Measurements from ENCODE around the gene DGAT2.
"Not testable (repeated sequence)": the region's sequence is repeated elsewhere in the genome, so short reads cannot be mapped to it uniquely, and the experiment has no call there.

The DGAT2 gene, protein sequence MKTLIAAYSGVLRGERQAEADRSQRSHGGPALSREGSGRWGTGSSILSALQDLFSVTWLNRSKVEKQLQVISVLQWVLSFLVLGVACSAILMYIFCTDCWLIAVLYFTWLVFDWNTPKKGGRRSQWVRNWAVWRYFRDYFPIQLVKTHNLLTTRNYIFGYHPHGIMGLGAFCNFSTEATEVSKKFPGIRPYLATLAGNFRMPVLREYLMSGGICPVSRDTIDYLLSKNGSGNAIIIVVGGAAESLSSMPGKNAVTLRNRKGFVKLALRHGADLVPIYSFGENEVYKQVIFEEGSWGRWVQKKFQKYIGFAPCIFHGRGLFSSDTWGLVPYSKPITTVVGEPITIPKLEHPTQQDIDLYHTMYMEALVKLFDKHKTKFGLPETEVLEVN

DNA sequence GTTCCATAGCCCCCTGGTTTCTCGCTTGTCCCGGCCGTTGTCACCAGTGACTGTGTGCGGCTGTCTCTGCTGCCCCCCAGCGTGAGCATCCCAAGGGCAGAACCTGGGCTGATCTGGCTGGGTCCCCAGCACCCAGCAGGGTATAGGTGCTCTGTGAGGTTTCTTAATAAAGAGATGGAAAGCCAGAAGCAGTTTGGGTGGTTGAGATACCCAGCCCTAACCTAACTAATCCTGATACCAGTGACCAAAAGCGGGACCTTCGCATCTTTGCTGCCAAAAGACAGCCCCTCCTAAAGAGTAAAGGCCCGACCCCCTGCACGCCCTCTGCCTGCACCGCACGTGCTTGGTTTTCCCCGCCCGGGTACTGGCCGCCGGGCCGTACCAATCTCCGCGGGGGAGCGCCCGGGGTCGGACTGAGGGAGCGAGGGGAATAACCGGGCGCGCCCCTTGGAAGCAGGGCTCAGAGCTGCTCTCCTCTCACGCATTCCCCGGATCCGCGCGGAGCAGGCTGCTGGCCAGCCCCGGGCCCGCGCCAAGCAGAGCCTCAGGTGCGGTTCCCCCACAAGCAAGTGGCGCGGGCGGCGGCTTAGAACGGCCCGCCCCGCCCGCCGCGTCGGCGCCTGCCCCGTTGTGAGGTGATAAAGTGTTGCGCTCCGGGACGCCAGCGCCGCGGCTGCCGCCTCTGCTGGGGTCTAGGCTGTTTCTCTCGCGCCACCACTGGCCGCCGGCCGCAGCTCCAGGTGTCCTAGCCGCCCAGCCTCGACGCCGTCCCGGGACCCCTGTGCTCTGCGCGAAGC is at the start of gene DGAT2:
DGAT2 (plus strand) TSS at position 667 of the 797 bp plus-strand sequence. CDS start 214 bp downstream, outside the sequence.
- peak; percentile 71 for DNase-seq

DNA sequence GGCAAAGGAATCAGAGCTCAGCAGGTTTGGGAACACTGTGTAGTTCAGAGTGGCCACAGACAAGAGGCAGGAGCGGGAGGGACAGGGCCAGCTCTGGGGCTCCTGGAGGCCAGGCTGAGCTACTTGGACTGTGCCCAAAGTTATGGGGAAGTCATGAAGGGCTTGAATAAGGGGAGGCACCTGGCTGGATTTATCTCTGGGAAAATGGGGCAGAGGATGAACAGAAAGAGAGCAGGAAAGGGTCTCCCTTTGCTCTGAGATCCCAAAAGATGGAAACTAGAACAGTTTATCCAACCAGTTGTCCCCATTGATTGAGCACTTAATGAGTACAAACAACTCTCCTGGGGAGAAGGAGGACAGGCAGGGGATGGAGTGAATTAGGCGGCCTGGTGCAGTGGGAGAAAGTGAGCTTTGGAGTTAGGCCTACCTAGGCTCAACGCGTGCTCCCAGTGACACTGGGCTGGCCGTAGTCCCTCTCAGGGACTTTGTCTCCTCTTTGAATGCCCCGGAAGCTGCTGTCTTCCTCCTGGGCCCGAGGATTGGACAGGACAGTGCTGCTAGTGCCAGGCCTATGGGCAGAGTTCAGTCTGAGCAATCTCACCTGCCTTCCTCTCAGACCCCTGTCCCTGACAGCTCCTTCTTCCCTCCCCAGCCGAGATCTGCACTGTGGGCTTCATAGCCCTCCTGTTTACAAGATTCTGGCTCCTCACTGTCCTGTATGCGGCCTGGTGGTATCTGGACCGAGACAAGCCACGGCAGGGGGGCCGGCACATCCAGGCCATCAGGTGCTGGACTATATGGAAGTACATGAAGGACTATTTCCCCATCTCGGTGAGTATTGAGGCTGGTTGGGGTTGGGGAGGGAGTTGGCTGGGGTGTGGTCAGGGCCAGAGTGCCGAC is 49.0 kb upstream of the DGAT2 start:
- DNase-seq: no peak

DNA sequence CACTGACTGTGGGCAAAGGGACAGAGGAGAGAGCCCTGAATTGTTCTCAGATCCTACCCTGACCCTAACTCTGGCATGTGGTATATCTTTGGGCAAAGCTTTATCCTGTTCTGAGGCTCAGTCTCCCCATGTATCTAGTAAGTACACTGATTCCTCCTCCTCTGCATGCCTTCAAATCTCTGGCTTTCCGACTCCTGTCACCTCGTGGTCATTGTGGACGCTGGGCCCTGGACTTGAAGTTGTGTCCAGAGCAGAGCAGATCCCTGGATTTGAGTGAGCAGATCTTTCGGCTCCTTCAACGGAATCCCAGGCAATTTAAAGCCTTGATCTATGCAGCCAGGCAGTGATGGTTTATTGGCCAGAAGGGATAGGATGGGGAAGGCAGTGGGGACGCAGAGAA is 47.9 kb upstream of the DGAT2 start:
- no peak for DNase-seq

DNA sequence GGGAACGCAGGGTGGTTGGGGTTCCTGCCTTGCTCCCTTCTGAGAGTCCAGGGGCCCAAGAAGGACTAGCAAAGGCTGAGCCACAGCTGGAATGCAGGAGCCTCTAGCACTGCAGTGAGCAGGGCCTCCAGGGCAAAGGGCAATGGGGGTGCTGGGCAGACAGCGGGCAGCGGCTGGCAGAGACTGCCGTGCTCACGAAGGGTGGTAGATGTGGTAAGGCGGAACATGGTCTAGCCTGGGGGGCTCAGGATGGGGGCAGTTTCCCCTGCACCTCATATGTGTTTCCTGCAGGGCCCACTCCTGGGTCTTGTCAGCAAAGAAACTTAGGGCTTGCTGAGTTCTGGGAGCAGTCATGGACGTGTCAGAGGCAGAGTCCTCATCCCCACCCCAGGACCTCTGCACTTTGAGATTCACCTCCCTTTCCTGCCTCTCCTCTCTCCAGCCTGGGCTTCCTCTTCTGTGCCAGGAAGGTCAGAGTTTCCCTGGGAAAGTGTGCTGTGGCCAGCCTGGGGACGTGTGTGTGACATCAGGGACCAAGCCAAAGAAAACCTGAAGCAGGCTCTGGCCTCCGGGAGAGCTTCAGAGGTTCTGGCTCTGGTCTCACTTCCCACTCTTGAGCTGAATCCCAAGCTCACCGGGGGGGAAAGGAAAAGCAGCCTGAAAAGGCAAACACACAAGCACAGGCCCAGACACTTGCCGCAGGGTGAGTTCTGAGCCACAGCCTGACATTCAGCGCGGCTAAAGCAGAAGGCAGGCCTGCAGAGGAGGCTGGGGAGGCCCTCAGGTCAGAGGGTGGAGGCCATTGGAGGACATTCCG is 46.5 kb upstream of the DGAT2 start:
- no peak for DNase-seq

DNA sequence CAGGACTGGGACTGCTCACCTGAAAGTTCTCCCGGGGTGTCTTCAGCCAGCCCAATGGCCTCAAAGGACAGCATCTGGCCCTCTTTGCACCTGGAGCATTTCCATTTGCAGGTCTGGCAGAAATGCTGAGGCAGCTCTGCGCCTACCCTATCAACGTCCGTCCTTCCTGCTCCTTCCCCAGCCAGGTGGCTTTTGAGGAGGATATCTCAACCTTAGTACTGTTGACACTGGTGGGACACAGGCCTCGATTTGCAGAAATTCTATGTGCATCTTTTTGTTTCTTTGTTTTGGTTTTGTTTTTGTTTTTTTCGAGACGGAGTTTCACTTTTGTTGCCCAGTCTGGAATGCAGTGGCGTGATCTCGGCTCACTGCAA is 45.9 kb upstream of the DGAT2 start:
- no peak for DNase-seq

DNA sequence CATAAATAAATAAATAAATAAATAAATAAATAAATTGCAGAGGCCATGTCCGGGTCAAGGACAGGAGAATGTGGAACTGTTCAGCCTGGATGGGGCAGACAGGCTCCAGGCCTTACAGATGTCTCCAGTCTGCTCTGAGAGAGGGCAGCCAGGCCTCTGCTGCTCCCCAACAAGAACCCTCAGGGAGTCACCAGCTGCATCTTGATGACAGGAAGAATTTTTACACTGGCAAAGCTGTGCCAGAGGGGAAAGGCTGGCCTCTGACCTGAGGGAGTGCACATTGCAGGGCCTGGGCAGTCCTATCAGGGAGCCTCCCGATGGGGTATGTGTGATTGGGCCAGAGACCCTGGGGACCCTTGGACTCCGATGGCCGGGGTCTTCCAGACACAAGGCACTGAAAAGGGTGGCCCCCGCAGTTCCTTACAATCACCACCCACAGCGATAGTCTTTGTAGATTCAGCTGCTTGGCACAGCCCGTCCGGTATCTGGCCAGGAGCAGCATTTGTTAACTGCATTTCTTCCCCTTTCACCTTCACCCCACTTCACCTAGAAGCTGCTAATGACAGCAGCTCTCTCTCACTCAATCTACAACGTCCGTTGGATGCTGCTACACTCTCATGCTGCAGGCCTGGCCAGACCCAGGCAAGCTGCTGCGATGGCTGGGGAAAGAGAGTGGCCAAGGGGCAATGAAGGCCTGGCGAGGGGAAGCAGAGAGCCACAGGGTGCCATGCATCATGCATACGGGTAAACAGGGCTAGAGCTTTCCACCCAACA is 42.8 kb upstream of the DGAT2 start:
- no peak for DNase-seq

DNA sequence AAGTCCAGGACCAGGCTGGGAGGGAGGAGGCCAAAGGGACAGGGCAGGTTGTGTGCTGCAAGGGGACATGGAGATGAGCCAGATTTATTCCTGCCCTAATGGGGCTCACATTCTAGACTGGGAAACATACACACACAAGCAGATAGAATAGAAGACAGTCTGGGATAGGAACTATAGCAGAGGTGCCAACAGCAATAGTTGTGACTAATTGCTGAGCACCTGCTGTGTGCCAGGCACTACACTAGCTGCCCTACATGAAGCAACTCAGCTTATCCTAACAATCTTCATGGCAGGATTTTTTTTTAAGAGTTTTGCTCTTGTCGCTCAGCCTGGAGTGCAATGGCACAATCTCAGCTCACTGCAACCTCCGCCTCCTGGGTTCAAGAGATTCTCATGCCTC is 39.6 kb upstream of the DGAT2 start:
- DNase-seq: no peak

DNA sequence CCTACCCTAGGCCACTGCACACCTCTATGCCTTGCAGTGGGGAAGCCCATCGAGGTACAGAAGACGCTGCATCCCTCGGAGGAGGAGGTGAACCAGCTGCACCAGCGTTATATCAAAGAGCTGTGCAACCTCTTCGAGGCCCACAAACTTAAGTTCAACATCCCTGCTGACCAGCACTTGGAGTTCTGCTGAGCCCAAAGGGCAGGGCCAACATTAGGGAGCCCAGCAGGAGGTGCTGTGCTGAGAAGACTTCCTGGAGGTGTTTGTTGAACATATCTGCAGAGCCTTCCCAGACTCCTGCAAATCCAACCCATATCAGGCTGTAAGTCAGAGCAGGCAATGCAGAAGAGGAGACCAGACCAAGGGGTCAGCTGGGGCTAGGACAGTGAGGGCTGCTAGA is 37.5 kb upstream of the DGAT2 start:
- DNase-seq: no peak

DNA sequence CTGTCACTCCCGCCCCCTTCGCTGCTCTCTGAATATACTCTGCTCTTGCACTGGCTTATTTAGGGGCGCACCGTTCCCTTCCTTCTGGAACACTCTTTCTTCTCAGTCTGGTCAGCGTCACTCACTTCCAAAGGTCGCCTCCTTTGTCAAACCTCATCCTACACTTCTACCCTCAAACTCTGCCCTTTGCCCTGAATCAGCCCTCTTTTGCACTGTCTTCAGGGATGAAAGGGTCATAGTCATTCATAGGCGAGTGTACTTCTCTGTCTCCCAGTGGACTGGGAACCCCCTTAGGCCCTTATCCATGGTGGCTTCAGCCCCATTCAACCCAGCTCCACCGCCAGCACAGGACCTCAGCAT is 35.5 kb upstream of the DGAT2 start:
- DNase-seq: no peak

DNA sequence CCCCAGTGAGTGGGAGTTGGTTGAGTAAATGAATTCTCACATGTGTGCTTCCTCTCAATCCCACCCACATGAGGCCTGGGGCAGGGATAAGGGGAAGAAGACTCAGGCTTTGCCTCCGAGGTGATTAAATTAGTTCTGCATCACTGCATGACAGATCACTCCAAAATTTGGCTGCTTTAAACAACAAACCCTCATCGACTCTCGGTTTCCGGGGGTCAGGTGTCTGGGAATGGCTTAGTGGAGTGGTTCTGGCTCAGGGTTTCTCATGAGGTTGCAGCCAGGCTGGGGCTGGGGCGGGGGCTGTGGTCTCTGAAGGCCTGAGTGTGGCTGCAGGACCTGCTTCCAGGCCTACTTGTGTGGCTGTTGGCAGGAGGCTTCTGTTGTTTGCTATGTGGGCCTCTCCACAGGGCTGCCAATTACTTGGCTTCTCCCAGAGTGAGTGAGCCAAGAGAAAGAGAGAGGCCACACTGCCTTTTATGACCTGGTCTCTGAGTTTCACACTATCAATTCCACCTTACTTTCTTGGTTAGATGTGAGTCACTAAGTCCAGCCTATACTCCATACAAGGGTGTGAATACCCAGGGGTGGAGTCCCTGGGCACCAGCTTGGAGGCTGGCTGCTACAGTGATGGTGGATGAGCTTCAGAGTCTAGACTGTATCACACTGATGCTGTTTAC is 35.0 kb upstream of the DGAT2 start:
- DNase-seq: peak; percentile 21

DNA sequence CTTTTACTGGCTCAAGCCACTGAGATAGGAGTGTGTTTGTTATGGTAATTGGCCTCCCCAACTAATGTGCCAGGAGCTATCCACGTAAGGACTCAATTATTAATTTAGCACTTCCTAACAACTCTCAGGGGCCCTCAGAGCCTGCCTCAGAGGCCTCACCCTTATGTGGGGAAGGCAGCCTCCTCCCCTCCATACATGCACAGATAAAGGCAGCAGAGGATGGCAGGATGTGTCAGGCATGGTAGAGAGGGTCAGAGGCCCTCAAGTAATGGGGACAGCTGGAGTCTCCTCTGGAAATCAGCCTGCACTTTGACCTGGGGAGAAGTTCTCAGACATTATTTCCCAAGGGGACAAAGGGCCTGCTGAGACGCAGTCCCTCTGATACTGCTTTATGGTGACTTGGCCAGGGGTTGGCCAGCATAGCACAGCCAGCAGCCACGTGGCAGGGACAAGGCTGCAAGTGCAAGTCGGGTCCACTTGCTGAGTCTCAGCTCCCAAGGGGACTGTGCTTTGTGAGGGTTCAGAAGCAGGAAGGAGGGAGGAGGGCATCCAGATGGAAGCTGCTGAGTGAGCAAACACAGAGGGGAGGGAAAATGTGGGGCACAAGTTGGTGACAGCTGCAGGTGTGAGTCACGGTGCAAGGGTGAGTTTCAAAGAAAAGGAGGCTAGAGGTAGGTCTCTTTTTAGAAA is 33.9 kb upstream of the DGAT2 start:
- no peak for DNase-seq

DNA sequence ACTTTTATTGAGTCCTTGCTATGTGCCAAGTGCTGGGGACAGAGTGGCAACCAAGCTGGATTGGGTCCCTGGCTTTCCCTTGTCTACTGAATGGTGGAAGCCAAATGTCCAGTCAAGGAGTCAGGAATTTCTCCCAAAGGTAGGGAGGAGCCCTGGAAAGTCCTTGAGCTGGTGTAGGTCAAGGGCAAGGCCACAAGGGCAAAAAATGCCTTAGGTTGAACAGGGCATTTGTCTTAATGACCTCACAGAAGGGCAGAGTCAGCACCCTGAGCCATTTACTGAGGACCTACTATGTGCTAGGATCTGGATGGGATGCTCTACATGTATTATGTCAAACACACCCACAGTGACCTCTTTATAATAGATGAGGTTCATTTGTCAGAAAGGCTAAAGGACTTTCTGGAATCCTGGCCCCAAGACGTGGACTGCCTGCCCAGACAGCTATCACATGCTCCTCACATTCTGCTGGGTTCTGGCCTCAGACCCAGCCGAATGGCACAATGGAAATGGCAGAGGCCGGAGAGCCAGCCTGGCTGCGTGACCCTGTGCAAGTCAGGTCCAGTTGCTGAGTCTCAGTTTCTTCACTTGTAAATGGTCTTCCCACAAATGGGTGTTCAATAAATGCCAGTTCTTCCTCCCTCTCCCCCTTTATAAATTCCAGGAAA is 33.3 kb upstream of the DGAT2 start:
- no peak for DNase-seq

DNA sequence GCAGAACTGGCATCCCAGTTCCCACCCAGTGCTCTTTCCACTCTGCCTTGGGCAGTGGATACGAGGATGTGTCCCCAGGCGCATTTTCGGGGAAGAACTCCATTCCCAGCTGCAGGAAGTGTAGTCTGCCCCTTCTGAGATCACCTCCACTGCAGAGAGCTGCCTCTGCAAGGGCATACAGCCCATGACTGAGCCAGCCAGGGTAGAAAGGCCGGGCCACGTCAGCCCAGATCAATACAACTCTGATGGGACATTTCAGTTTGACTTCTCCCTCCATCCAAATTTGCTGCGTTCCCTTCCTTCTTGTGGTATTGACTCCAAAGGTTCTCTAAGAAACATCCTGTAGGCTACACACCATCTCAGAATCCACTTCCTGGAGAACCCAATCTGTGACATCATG is 31.3 kb upstream of the DGAT2 start:
- DNase-seq: no peak

DNA sequence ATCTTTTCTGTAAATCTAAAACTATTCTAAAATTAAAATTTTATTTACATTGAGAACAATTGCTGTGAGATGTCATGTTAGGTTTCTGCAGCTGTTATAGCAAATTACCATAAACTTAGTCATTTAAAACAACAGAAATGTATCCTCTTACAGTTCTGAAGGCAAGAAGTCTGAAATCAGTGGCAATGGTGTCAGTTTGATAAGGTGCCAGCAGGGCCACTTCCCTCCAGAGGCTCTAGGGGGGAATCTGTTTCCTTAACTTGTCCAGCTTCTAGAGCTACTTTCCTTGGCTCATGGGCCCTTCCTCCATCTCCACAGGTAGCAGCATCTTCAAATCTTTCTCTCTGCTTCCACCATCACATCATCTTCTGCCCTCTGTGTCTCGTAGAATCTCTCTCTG is 27.9 kb upstream of the DGAT2 start:
- DNase-seq: no peak

DNA sequence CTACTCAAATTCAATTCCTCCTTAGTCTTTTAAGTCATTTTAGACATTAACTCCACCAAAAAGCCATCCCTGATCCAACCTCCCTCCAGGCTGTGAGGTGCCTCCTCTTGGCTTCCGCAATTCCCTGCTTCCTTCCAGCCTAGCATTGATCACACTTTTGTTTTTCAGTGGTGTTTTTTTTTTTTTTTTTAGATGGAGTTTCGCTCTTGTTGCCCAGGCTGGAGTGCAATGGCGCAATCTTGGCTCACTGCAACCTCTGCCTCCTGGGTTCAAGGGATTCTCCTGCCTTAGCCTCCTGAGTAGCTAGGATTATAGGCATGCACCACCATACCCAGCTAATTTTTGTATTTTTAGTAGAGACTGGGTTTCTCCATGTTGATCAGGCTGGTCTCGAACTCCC is 25.4 kb upstream of the DGAT2 start:
- not testable (repeated sequence) for DNase-seq

DNA sequence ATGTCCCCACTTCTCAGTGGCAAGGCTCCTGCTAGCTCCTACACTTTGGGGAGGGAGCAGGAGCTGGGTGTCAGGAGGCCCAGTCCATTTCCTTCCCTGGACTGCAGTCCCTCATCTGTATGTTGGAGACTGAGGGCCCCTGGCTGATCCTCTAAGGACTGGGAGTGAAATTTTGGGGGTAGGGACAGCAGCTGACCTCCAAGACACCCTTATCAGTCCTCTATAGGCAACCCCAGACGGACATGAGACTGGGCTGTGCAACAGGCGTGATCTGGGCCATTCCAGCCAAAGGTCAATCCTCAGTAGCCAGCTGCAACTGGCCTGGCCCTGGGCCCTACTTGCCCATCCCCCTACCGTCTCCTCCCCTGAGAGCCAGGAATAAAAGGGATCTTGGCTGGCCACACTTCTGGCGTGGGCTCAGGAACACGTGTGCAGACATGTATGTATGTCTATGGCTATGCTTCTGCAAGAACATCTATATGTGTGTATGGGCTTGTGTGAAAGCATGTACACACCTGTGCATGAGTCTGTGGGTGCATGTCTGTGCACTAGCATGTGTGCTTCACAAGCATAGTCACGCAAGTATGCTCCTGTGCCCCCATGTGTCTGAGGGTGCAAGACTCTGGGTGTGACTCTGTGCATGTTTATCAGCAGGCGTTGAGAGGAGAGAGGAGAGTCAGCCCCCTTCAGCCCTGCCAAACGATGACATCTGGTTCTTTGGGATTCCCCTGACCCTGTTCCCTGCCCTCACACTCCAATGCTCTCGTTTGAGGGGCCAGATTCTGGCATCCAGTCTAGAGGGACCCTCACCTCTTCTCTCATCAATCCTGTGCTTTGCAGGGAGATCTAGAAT is 24.6 kb upstream of the DGAT2 start:
- no peak for DNase-seq

DNA sequence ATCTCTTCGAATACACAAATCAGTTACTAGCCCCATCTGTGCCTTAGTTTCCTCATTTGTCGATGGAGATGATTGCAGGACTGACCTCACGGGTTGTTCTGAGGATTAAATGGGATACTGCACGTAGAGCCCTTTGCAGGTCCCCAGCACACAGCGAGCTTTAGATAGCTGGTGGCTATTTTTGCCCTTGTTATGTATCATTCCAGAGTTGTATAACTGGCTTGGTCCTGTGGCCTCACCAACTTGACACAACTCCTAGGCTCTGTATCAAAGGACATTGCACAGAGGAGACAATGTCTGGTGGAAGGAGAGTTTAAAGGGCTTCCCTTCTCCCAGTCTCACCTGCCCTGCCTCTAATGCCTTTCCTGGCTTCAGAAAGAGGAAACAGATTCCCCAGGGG is 22.8 kb upstream of the DGAT2 start:
- no peak for DNase-seq

DNA sequence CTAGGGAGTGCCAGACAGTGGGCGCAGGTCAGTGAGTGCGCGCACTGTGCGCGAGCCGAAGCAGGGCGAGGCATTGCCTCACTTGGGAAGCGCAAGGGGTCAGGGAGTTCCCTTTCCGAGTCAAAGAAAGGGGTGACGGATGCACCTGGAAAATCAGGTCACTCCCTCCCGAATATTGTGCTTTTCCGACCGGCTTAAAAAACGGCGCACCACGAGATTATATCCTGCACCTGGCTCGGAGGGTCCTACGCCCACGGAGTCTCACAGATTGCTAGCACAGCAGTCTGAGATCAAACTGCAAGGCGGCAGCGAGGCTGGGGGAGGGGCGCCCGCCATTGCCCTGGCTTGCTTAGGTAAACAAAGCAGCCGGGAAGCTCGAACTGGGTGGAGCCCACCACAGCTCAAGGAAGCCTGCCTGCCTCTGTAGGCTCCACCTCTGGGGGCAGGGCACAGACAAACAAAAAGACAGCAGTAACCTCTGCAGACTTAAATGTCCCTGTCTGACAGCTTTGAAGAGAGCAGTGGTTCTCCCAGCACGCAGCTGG is 19.8 kb upstream of the DGAT2 start:
- not testable (repeated sequence) for DNase-seq

DNA sequence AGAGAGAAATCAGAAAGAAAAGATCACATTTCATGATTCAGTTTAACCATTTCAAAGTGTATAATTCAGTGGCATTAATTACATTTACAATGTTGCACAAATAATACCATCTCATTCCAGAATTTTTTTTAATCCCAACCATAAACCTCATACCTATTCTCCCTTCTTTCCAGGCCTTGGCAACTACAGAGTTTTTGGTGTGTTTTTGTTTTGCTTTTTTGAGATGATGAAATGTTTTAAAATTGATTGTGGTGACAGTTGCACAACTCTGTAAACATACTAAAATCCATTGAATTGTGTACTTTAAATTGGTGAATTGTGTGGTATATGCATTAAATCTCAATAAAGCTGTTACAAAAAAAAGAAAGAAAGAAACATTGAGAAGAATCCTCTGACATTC is 13.6 kb upstream of the DGAT2 start:
- not testable (repeated sequence) for DNase-seq
